H7 (cell line): ENCODE data around the gene SLC1A5. TPM values are rescaled to one million over a fixed set of nuclear protein-coding genes. Genes with fewer than 3 reads are reported as not detected.
"Not testable (repeated sequence)": the region's sequence is repeated elsewhere in the genome, so short reads cannot be mapped to it uniquely, and the experiment has no call there.

Source experiments
- DNase-seq: peaks from one replicate; pipeline ENCODE4 v3.0.0; 2012
- H3K27me3 ChIP-seq: 2 replicates; pipeline ENCODE4 v1.6.0; 2011; ENCODE audit warnings: mild to moderate bottlenecking, low read length; ENCODE audit not compliant: control insufficient read depth, insufficient read depth
- H3K36me3 ChIP-seq: replicated peaks from 2 replicates; pipeline ENCODE4 v1.5.1; 2011; ENCODE audit warnings: low read length; ENCODE audit not compliant: control insufficient read depth, insufficient read depth
- H3K4me3 ChIP-seq: 2 replicates; pipeline ENCODE4 v1.5.1; 2011; ENCODE audit warnings: low read depth, mild to moderate bottlenecking, control low read depth, low read length, moderate library complexity; ENCODE audit not compliant: insufficient read depth
- total RNA-seq: library from RNA; depleted of rRNA; stranded (reverse); fragments of >200 nt; shearing (Covaris generic); gene quantifications from 2 replicates; pipeline ENCODE4 v1.2.3, GENCODE V29; 2014

SLC1A5 gene
- total RNA-seq, 1 experiment from 2014 or later = 203 TPM

DNA sequence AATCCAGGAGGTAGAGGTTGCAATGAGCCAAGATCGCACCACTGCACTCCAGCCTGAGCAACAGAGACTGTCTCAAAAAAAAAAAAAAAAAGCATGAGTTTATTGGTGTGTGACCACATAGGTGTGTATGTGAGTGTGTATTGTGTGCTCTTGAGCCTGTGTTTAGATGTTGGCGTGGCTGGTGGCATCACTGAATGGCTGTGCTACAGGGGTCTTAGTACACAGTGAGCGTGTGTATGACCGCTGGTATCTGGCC is 2.5 kb downstream of the SLC1A5 start:
- peaks cover 37% of the 10 kb centered on the region for H3K36me3 ChIP-seq
- no peak for DNase-seq
- H3K27me3 ChIP-seq = peaks cover 3% of the 10 kb centered on the region; the same call in 1 of the 2 replicates
- H3K4me3 ChIP-seq = peak overlapping the region; percentile 99

- peak; percentile 24 for DNase-seq
- Histone ChIP-seq H3K36me3 (peaks cover 42% of the 10 kb centered on the region), H3K4me3 (peak overlapping the region; percentile 99), H3K27me3 (peaks cover 3% of the 10 kb centered on the region; the same call in 1 of the 2 replicates)
Observed at GRCh38 chr19:46785054-46785979, 3.1 kb downstream of the SLC1A5 start.

GRCh38 chr19:46784262-46785053 is 3.9 kb downstream of the SLC1A5 start:
- Histone ChIP-seq H3K27me3 (peaks cover 3% of the 10 kb centered on the region; the same call in 1 of the 2 replicates), H3K36me3 (peaks cover 45% of the 10 kb centered on the region), H3K4me3 (peak overlapping the region; percentile 99)
- DNase-seq = peak; percentile 90

DNA sequence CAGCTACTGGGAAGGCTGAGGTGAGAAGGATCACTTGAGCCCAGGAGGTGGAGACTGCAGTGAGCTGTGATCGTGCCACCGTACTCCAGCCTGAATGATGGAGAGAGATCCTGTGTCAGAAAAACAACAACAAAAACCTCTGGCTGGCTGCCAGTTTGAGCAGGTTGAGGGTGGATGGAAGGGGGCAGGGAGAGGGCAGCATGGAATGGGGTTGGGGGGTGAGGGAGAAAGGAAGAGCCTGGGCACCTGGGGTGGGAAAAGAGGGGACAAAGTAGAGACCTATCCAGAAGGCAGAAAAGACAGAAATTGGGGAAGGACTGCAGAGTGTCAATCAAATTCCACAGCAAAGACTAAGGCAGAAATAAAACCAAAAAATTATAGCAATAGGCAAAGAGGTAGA is 4.7 kb downstream of the SLC1A5 start:
- DNase-seq = peak; percentile 26
- no peaks in the 10 kb centered on the region for H3K27me3 ChIP-seq
- H3K4me3 ChIP-seq = peak overlapping the region; percentile 99; the same call in 1 of the 2 replicates
- H3K36me3 ChIP-seq = peaks cover 50% of the 10 kb centered on the region

DNA sequence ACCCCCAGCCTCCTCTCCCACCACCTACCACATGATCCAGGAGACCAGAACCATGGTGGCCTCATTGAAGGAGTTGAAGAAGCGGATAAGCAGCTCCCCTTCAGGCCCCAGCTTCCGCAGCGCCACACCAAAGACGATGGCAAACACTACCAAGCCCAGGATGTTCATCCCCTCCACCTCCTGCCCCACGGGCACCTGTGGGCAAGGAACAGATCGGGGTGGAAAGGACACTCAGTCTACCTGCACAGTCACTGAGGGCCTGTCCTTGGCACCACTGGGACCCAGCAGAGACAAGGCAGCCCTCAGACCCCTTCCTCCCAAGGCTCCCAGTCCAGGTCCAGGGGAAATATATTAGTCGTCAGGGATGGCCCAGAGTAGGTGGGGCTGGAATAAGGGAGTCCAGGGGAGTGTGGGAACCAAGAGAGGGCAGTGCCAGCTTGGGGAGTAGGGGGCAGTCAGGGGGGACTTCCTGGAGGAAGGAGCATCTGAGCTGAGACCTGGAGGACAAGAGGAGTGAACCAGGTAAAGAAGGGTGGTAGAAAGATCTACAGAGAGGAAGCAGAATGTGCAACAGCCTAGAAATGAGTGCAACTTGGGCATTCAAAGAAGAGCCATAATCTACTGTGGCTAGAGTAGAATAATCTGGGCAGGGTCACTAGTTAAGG is 5.9 kb downstream of the SLC1A5 start:
- Histone ChIP-seq H3K4me3 (no peak overlapping the region), H3K27me3 (no peaks in the 10 kb centered on the region), H3K36me3 (peaks cover 51% of the 10 kb centered on the region)
- peak; percentile 17 for DNase-seq

GRCh38 chr19:46777956-46778645 is 10.3 kb downstream of the SLC1A5 start:
- peaks cover 55% of the 10 kb centered on the region for H3K36me3 ChIP-seq
- H3K27me3 ChIP-seq, DNase-seq, H3K4me3 ChIP-seq: not testable (repeated sequence)

DNA sequence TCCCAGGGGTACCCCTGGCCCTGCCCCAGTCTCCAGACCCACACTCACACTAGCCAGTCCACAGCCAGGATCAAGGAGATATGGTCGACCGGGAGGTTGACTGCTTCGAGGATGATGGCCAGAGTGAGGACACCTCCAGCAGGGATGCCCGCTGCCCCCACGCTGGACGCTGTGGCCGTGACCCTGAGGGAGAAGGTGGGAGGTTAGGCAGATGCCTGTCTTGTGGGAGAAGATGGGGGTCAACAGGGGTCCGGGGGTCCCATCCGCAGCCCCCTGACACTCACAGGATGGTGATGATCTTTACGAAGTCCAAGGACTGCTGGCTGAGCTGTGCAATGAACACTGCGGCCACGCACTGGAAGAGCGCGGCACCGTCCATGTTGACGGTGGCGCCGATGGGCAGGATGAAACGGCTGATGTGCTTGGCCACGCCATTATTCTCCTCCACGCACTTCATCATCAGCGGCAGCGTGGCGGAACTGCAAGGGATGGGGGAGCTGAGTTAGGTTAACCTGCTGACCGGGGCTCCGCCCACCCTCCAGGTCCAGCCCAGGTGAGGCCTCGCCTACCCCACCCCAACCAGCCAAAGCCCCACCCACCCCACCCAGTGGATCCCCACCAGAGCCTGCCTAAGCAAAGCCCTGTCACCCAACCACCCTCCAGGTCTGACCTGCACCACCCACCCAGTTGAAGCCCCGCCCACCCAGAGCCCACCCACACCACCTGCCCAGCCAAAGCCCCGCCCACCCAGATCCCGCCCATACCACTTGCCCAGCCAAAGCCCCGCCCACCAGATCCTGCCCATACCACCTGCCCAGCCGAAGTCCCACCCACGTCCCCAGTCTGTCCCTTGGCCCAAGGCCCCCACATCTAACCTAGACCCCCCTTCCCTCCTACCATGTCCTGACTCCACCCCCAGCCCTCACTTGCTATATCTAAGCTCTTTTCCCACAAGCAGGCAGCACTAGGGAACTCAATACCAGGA is 11.2 kb downstream of the SLC1A5 start:
- peak; percentile 98 for DNase-seq
- Histone ChIP-seq H3K4me3 (no peak overlapping the region), H3K36me3 (peaks cover 46% of the 10 kb centered on the region), H3K27me3 (no peaks in the 10 kb centered on the region)

- no peak for DNase-seq
- no peaks in the 10 kb centered on the region for H3K27me3 ChIP-seq
- no peak overlapping the region for H3K4me3 ChIP-seq
- peaks cover 35% of the 10 kb centered on the region for H3K36me3 ChIP-seq
Observed at GRCh38 chr19:46775642-46776258, 12.6 kb downstream of the SLC1A5 start.

GRCh38 chr19:46773018-46773399 is 15.4 kb downstream of the SLC1A5 start:
- DNase-seq = no peak
- Histone ChIP-seq H3K4me3 (no peak overlapping the region), H3K36me3 (peaks cover 23% of the 10 kb centered on the region), H3K27me3 (no peaks in the 10 kb centered on the region)

- H3K27me3 ChIP-seq = no peaks in the 10 kb centered on the region
- DNase-seq = no peak
- H3K36me3 ChIP-seq = peaks cover 23% of the 10 kb centered on the region
- no peak overlapping the region for H3K4me3 ChIP-seq
Observed at GRCh38 chr19:46772170-46773017, 16.0 kb downstream of the SLC1A5 start.

DNA sequence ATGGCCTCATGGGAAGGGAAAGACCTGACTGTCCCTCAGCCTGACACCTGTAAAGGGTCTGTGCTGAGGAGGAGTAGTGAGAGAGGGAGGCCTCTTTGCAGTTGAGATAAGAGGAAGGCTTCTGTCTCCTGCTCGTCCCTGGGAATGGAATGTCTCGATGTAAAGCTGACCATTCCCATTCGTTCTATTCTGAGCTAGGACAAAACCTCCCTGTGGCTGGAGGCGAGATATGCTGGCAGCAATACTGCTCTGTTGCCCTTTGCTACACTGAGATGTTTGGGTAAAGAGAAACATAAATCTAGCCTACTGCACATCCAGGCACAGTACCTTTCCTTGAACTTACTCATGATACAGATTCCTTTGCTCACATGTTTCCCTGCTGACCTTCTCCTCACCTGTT is 19.6 kb downstream of the SLC1A5 start:
- H3K4me3 ChIP-seq, H3K36me3 ChIP-seq, H3K27me3 ChIP-seq, DNase-seq: not testable (repeated sequence)

DNA sequence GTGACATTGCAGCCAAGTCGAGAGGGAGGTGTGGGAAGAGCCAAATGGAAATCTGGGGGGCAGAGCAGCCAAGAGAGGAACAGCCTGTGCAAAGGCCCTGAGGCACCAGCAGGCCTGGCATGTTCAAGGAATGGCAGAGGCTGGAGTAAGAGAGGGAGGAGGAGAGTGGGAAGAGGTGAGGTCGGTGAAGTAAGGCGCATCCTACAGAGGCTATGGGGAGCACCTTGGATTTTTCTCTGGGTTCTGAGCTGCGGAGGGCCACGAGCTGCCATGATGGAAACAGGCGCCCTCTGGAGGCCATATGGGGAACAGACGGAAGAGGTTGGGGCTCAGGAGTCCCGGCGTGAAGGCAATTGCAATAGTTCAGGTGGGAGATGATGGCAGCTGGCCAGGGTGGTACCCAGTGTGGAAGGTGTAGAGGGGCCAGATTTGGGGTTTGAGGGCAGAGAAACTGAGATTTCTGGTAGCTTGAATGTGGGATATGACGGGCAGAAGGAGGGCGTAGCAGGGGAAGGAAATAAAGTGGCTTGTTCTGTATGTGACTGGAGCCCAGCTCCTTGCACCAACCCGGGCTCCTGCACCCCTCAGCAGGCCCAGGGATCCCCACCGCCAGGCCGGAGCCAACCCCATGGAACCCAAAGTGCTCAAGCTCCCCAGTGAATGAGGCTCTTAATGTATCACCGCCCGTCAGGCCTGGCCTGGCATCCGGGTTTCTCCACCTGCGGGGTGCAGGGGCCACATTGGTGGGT is 21.7 kb downstream of the SLC1A5 start:
- no peaks in the 10 kb centered on the region for H3K36me3 ChIP-seq
- peak; percentile 91 for DNase-seq

More for the DNA sequence above, 21.7 kb downstream of the SLC1A5 start:
- no peaks in the 10 kb centered on the region for H3K27me3 ChIP-seq
- no peak overlapping the region for H3K4me3 ChIP-seq
